ENCODE data around the gene RALGAPA2. TPM values are rescaled to one million over a fixed set of nuclear protein-coding genes. Genes with fewer than 3 reads are reported as not detected.

The RALGAPA2 gene
- total RNA-seq, 1 experiment from 2014 or later, result 9.5 TPM

- DNase-seq (ENCODE audit: low read depth), result no peak
Observed at GRCh38 chr20:20630551-20630950, 81.9 kb downstream of the RALGAPA2 start.

- DNase-seq (ENCODE audit: low read depth), result no peak
Observed at GRCh38 chr20:20629556-20630188, 82.8 kb downstream of the RALGAPA2 start.

GRCh38 chr20:20628314-20628713 lies 84.1 kb downstream of the RALGAPA2 start:
- no peak for DNase-seq (ENCODE audit: low read depth)

DNA sequence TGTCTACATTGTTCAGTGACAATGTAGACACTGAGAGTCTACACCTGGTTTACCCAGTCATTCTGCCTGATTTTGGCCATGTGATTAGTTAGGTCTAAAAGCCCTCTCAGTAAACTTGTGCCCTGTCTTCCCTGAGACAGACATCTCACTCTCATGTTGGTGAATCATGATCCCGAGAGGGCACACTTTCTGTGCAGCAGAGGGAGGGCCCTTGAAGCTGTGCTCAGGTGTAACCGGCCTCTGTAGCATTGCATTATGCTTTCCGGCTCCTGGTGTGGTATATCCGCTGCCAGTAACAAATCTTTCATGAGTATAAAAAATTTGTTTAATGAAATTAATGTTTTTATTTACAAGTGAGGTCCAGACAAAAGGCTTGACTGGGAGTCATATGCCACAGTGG lies 85.0 kb downstream of the RALGAPA2 start:
- no peak for DNase-seq (ENCODE audit: low read depth)

- DNase-seq (ENCODE audit: low read depth), result no peak
Observed at GRCh38 chr20:20624914-20625313, 87.5 kb downstream of the RALGAPA2 start.

DNA sequence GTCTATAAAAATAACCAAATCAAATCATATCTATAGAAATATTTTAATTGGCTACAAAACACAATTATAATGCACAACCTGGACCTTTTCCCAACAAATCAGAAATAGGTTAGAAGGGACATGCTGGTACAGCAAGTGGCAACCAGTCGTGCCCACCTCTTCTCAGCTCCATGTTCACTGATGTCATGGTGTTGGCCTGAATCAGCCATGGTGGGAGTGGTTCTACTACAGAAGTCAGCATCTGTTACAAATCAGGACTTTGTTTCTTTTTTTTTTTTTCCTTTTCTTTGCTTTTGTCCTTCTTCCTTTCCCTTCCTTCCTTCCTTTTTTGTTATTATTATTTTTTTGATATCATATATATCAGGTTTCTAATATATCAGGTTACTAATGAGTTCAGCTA lies 91.2 kb downstream of the RALGAPA2 start:
- DNase-seq (ENCODE audit: low read depth), result no peak

DNA sequence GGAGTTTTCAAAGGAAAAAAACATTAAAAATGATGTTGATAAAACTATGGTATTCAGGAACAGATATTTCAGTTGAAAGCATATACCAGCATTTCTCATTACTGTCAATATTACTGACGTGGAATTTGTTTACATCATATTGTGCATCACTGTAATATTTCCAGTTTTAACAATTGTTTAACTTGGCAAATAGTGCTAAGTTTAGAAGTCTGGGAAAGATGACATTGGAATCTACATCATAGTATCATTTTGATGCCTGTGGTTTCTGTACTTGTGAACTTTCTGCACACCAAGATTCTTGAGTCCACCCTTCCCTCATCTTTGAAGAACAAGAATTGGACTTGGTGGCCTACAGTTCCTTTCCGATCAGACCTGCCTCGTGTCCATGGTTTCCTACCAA lies 98.1 kb downstream of the RALGAPA2 start:
- no peak for DNase-seq (ENCODE audit: low read depth)

- DNase-seq (ENCODE audit: low read depth), result no peak
Observed at GRCh38 chr20:20612251-20612650, 100.2 kb downstream of the RALGAPA2 start.

- no peak for DNase-seq (ENCODE audit: low read depth)
Observed at GRCh38 chr20:20611167-20611566, 101.3 kb downstream of the RALGAPA2 start.

- DNase-seq (ENCODE audit: low read depth), result no peak
Observed at GRCh38 chr20:20609522-20609921, 102.9 kb downstream of the RALGAPA2 start.

DNA sequence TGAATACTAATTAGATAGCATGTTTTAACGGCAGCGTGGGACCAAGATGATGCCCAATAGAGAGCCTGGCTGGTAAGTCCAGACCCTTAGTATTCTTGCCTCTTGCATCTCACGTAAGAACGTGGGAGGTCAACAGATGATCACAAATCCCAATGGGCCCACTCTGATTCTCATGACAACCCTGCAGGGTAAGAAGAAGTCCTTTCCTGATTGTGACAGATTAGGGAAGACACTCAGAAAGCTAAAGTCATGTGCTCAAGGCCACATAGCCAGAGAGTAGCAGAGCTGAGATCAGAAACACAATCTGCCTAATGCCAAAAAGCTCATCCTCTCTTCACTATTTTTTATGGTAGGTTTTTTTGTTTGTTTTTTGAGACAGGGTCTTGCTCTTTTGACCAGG lies 103.8 kb downstream of the RALGAPA2 start:
- no peak for DNase-seq (ENCODE audit: low read depth)

DNA sequence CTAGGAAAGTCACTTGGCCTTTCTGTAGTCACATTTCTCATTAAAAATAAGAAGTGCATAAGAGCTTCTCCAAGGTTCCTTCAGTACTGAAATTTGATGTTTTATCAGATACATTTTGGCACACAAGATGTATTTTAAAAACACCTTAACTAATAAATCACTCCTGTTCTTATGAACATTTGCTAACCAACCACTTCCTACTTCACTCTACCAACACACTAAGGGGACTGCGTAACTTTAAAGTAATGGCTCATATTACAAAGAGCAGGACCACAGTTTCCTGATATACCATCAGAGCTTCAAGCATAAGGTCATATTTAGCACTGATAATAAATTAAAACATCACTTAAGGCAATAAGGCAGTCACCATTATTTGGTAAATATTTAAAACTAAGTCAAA lies 104.4 kb downstream of the RALGAPA2 start:
- no peak for DNase-seq (ENCODE audit: low read depth)

DNA sequence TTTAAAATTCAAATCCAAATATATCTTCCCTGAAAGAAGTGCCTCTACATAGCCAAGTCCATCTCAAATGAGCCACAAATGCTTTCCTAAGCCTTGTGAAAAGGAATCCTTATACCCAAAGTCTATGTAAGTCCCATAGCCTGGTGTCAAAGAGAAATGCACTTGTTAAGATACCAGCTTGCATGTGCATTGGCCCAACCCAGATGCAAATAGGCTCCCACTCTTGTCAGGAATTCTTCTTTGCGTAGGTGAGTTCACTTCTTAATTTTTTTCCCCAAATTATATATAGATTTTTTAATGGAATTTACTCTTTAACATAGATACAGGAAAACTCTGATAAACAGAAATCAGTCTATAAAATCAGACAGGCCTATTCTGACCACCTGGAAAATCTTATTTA lies 105.6 kb downstream of the RALGAPA2 start:
- DNase-seq (ENCODE audit: low read depth), result no peak

- peak; percentile 7 for DNase-seq (ENCODE audit: low read depth)
Observed at GRCh38 chr20:20606050-20606449, 106.4 kb downstream of the RALGAPA2 start.

- no peak for DNase-seq (ENCODE audit: low read depth)
Observed at GRCh38 chr20:20604907-20605306, 107.5 kb downstream of the RALGAPA2 start.

GRCh38 chr20:20604357-20604756 lies 108.1 kb downstream of the RALGAPA2 start:
- no peak for DNase-seq (ENCODE audit: low read depth)

DNA sequence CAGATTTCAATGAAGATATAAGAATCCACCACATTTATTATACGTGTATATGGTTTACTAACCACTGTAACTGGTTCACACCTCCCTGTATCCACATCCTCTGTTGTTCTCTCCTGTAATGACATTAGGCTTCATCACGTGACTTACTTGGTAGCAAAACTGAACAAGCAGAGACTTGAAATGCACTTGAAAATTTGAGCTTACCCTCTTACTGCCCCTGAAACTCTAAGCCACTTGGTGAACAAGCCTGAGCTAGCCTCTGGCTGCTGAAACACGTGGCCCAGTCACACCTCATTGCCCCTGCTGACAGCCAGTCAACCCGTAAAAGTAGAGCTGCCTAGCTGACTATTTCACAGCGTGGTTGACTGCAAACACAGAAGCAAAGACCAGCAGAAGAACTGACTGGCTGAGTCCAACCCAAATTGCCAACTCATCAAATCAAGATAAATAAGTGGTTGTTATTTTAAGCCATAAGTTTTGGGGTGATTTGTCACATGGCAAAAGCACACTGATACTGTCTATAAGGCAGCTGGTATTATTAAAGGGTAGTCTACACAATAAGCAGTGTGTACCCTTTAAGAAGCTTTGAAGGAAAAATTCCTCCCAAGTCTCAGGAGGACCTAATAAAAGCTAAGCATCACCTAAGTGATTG lies 109.0 kb downstream of the RALGAPA2 start:
- no peak for DNase-seq (ENCODE audit: low read depth)

GRCh38 chr20:20597966-20598365 lies 114.5 kb downstream of the RALGAPA2 start:
- DNase-seq (ENCODE audit: low read depth), result no peak

DNA sequence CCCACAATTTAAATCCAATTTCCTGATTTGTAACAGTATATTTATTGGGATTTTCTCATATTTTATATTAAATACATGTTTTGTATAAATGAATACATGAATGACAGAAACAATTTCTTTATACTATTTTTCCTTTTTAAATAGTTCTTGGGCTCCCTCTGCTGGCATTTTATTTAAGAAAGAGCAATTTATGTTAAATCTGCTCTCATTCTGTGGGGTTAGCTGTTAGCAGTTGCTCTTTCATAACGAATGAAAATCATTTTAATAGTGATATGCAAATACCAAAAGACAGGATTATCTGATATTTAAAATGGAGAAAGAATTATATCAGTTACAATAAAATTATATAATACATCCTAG lies 118.3 kb downstream of the RALGAPA2 start:
- DNase-seq (ENCODE audit: low read depth), result peak; percentile 50

- peak; percentile 56 for DNase-seq (ENCODE audit: low read depth)
Observed at GRCh38 chr20:20593447-20594170, 118.8 kb downstream of the RALGAPA2 start.

DNA sequence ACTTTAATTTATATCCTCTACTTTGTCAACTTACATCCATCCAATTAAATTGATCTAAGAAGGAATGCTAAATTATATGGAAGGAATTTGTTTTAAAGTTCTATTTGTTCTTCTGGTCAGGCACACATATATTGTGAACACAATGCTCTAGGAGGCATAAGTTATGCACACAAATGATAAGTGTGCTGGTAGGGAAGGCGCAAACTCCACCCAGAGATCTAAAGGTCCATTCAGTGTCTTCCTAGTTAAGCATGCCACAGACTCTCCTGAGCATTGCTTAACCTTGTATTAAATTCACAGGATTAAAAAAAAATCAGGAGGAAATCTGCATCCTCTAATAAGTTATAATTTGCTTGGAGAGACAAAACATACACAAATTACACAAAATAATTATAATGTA lies 127.3 kb downstream of the RALGAPA2 start:
- no peak for DNase-seq (ENCODE audit: low read depth)

DNA sequence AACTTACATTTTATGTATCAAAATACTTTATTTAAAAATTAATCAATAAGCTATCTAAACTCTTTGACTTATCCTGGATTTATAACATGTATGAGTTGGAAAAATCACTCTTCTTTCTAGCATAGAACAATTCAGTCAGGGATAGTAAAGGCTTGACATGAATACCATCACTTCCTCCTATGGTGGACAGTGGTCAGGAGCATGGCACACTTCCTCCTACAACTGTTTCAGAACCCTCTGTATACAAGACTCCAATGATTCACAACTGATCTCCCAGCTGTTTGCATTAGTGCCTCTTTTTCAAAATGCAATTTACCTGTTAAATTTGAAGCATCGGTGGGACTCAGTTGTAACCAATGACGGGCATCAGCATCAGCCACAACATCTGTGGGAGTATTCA lies 129.7 kb downstream of the RALGAPA2 start:
- no peak for DNase-seq (ENCODE audit: low read depth)

DNA sequence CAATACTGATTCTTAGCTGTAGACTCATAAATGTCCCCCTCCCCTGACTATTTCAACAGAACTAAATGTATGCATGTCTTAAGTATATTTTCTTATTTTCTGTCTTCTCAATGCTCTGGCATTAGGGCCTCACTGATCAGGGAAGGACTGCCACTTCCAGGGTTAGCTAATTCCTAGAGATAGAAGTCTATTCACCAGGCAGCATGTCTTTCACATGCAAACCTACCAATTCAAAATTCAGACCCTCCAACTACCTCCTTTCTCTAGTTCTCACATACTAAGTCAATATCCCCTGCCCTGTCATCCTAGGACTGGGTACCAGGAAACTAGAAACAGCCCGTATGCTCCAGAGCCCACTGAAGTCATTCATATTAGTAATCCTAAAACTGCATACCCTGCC lies 132.3 kb downstream of the RALGAPA2 start:
- no peak for DNase-seq (ENCODE audit: low read depth)

All from M059J (cell line).